Measurements from ENCODE around the gene SLC28A1. TPM values are rescaled to one million over a fixed set of nuclear protein-coding genes. Genes with fewer than 3 reads are reported as not detected.
"Not testable (repeated sequence)": the region's sequence is repeated elsewhere in the genome, so short reads cannot be mapped to it uniquely, and the experiment has no call there.

Gene SLC28A1
- polyA plus RNA-seq, 1 of the 3 experiments (the other 2 are of a cell fraction) = not detected

DNA sequence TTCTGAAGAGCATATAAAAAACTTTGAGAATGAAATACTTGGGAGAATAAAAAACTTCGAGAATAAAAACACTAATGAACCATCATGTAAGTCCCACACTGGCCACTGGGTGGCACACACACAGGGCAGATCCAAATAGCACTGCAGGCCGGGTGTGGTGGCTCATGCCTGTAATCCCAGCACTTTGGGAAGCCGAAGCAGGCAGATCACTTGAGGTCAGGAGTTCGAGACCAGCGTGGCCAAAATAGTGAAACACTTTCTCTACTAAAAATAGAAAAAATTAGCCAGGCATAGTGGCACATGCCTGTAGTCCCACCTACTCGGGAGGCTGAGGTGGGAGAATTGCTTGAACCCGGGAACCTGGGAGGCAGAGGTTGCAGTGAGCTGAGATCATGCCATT lies 38.8 kb upstream of the SLC28A1 start:
- WGBS (ENCODE audit: low lambda C conversion rate) = 50% methylated on average over 7 of the region's 7 CpGs
- not testable (repeated sequence) for H2AFZ ChIP-seq (ENCODE audit: low read depth)

DNA sequence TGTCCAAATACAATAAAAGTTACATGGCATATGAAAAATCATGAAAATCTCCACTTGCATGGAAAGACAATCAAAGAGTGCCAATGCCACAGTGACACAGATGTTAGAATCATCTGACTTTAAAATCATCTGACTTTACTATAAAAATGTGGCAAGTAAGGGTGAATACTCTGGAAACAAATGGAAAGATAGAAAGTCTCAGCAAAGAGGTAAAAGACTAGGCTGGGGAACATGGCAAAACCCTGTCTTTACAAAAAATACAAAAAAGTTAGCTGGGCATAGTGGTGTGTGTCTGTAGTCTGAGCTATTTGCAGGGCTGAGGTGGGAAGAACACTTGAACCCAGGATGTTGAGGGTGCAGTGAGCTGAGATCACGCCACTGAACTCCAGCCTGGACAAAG lies 38.2 kb upstream of the SLC28A1 start:
- Histone ChIP-seq H3K27me3 (ENCODE audit: insufficient read depth) (no peaks in the 10 kb centered on the region), H3K4me2 (no peak overlapping the region), H2AFZ (ENCODE audit: low read depth) (no peak overlapping the region), H3K4me1 (ENCODE audit: control insufficient read depth in 1 of 2, insufficient read depth in 2 of 2, low read depth in 1 of 2, low read length in 1 of 2) (peaks cover 0 to 1% of the 10 kb centered on the region in 2 experiments; a peak in 1 of 4 replicates), H3K36me3 (replicated peaks in 1 of 2; ENCODE audit: control insufficient read depth in 1 of 2, insufficient read depth in 2 of 2, low read length in 1 of 2) (no peaks in the 10 kb centered on the region), H3K9me3 (peaks cover 23% of the 10 kb centered on the region; the same call in 1 of the 2 replicates), H3K9ac (no peak overlapping the region), H3K79me2 (ENCODE audit: insufficient read depth) (no peaks in the 10 kb centered on the region), H3K4me3 (ENCODE audit: low read depth in 2 of 2, low read length in 1 of 2) (no peak overlapping the region), H3K27ac (ENCODE audit: low read depth in 2 of 2, low read length in 1 of 2) (no peak overlapping the region), H3F3A (replicated peaks; ENCODE audit: insufficient read depth) (no peaks in the 10 kb centered on the region), H3K9me2 (no peaks in the 10 kb centered on the region), H4K20me1 (ENCODE audit: insufficient read depth) (no peaks in the 10 kb centered on the region)
- TF ChIP-seq, protein P1, sequence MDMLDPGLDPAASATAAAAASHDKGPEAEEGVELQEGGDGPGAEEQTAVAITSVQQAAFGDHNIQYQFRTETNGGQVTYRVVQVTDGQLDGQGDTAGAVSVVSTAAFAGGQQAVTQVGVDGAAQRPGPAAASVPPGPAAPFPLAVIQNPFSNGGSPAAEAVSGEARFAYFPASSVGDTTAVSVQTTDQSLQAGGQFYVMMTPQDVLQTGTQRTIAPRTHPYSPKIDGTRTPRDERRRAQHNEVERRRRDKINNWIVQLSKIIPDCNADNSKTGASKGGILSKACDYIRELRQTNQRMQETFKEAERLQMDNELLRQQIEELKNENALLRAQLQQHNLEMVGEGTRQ (IDR thresholded peaks at IDR 0.05; ENCODE audit: borderline replicate concordance, low read depth, low read length) = no peak
- no peak for TF ChIP-seq JUND (IDR thresholded peaks at IDR 0.05)
- TF ChIP-seq RCOR1 (IDR thresholded peaks at IDR 0.05; ENCODE audit: low read length) = no peak
- TF ChIP-seq TCF12 (IDR thresholded peaks at IDR 0.05) = no peak
- no peak for TF ChIP-seq CHD2 (IDR thresholded peaks at IDR 0.05; ENCODE audit: low read length, partially characterized antibody)
- TF ChIP-seq YY1 (IDR thresholded peaks at IDR 0.05; ENCODE audit: low read depth) = no peak
- no peak for TF ChIP-seq MEF2A (IDR thresholded peaks at IDR 0.05; ENCODE audit: borderline replicate concordance, low read depth)
- no peak for TF ChIP-seq TEAD4 (IDR thresholded peaks at IDR 0.05; ENCODE audit: borderline replicate concordance, insufficient read depth)
- TF ChIP-seq GATA2 (CRISPR knock-in tag; IDR thresholded peaks at IDR 0.05) = no peak
- no peak for TF ChIP-seq MXI1 (IDR thresholded peaks at IDR 0.05; ENCODE audit: low read depth, low read length)
- TF ChIP-seq FOXJ3 (CRISPR knock-in tag; IDR thresholded peaks at IDR 0.05) = no peak
- TF ChIP-seq EP300 (IDR thresholded peaks at IDR 0.05; ENCODE audit: borderline replicate concordance in 1 of 2, low read depth in 1 of 2, low read length in 1 of 2) = no peak
- no peak for TF ChIP-seq RFX5 (IDR thresholded peaks at IDR 0.05; ENCODE audit: low read length)
- no peak for TF ChIP-seq RXRA (IDR thresholded peaks at IDR 0.05; ENCODE audit: borderline replicate concordance, low read depth)
- TF ChIP-seq, protein P2, sequence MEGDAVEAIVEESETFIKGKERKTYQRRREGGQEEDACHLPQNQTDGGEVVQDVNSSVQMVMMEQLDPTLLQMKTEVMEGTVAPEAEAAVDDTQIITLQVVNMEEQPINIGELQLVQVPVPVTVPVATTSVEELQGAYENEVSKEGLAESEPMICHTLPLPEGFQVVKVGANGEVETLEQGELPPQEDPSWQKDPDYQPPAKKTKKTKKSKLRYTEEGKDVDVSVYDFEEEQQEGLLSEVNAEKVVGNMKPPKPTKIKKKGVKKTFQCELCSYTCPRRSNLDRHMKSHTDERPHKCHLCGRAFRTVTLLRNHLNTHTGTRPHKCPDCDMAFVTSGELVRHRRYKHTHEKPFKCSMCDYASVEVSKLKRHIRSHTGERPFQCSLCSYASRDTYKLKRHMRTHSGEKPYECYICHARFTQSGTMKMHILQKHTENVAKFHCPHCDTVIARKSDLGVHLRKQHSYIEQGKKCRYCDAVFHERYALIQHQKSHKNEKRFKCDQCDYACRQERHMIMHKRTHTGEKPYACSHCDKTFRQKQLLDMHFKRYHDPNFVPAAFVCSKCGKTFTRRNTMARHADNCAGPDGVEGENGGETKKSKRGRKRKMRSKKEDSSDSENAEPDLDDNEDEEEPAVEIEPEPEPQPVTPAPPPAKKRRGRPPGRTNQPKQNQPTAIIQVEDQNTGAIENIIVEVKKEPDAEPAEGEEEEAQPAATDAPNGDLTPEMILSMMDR (IDR thresholded peaks at IDR 0.05) = no peak
- TF ChIP-seq, protein P3, sequence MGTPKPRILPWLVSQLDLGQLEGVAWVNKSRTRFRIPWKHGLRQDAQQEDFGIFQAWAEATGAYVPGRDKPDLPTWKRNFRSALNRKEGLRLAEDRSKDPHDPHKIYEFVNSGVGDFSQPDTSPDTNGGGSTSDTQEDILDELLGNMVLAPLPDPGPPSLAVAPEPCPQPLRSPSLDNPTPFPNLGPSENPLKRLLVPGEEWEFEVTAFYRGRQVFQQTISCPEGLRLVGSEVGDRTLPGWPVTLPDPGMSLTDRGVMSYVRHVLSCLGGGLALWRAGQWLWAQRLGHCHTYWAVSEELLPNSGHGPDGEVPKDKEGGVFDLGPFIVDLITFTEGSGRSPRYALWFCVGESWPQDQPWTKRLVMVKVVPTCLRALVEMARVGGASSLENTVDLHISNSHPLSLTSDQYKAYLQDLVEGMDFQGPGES (IDR thresholded peaks at IDR 0.05; ENCODE audit: low read depth, low read length) = no peak
- no peak for TF ChIP-seq SIN3A (IDR thresholded peaks at IDR 0.05; ENCODE audit: borderline replicate concordance, low read depth, low read length)
- POLR2A ChIA-PET = no interaction called here
- no peak for DNase-seq
- CTCF ChIA-PET = interaction anchor here (0.6 to 4.2 kb wide), 7 partner anchors 14 to 247 kb away, joined by 3 to 38 read pairs (median 4); no protein-coding TSS in a partner anchor
- 75% methylated on average over 1 of the region's 1 CpG for WGBS (ENCODE audit: low lambda C conversion rate)

More for the DNA sequence above, 38.8 kb upstream of the SLC28A1 start:
- H3K79me2 ChIP-seq (ENCODE audit: insufficient read depth); H3F3A ChIP-seq (replicated peaks; ENCODE audit: insufficient read depth); H3K4me2 ChIP-seq; H4K20me1 ChIP-seq (ENCODE audit: insufficient read depth); H3K27me3 ChIP-seq (ENCODE audit: insufficient read depth); H3K9ac ChIP-seq; H3K36me3 ChIP-seq (replicated peaks in 1 of 2; ENCODE audit: control insufficient read depth in 1 of 2, insufficient read depth in 2 of 2, low read length in 1 of 2); H3K4me1 ChIP-seq (ENCODE audit: control insufficient read depth in 1 of 2, insufficient read depth in 2 of 2, low read depth in 1 of 2, low read length in 1 of 2); H3K27ac ChIP-seq (ENCODE audit: low read depth in 2 of 2, low read length in 1 of 2); H3K4me3 ChIP-seq (ENCODE audit: low read depth in 2 of 2, low read length in 1 of 2); POLR2A ChIA-PET; H3K9me2 ChIP-seq: not testable (repeated sequence)
- CTCF ChIA-PET = interaction anchor here (0.7 to 4.2 kb wide), 12 partner anchors 8 to 247 kb away, joined by 3 to 38 read pairs (median 3); no protein-coding TSS in a partner anchor
- peak; percentile 47 for TF ChIP-seq SMC3 (IDR thresholded peaks at IDR 0.05; ENCODE audit: low read depth, low read length)
- TF ChIP-seq, protein P2 (IDR thresholded peaks at IDR 0.05) = peak; percentile 61
- TF ChIP-seq RAD21 (IDR thresholded peaks at IDR 0.05; ENCODE audit: low read length) = peak; percentile 61
- H3K9me3 ChIP-seq = peaks cover 23% of the 10 kb centered on the region; the same call in 1 of the 2 replicates
- DNase-seq = peak; percentile 55

Measured in SK-N-SH (cell line).